Head of caudate nucleus (tissue), 42 donors: ENCODE measurements around the gene RBP4.

Experiments
- DNase-seq, 42 donors: peaks; one replicate each; pipeline versions ENCODE4 v3.0.0 to v3.0.0-alpha.2; 2020 to 2021; ENCODE audit warnings: mixed read lengths in 7 of 42
- intact Hi-C: fragments of 100-400 bp; cut with DNase I; formaldehyde crosslinking; loops from one replicate; pipeline ENCODE4 v1.15.0; 2022

The RBP4 gene

GRCh38 chr10:93598157-93598556 is 2.9 kb downstream of the RBP4 start:
- no peak for DNase-seq
- intact Hi-C loops, result no loop called here

GRCh38 chr10:93597075-93597599 is 3.9 kb downstream of the RBP4 start:
- intact Hi-C loops, result no loop called here
- no peak for DNase-seq

GRCh38 chr10:93596539-93596938 is 4.5 kb downstream of the RBP4 start:
- DNase-seq, result no peak
- intact Hi-C loops, result no loop called here

GRCh38 chr10:93595378-93596161 is 5.5 kb downstream of the RBP4 start:
- intact Hi-C loops, result no loop called here
- no peak for DNase-seq

GRCh38 chr10:93594518-93594917 is 6.5 kb downstream of the RBP4 start:
- DNase-seq, result no peak
- intact Hi-C loops, result no loop called here

GRCh38 chr10:93593749-93594148 is 7.3 kb downstream of the RBP4 start:
- intact Hi-C loops, result no loop called here
- no peak for DNase-seq

- intact Hi-C loops, result no loop called here
- no peak for DNase-seq
Observed at GRCh38 chr10:93593254-93593653, 7.8 kb downstream of the RBP4 start.

GRCh38 chr10:93591065-93591808 is 9.8 kb downstream of the RBP4 start:
- no peak for DNase-seq
- intact Hi-C loops, result no loop called here

- intact Hi-C loops, result no loop called here
- no peak for DNase-seq
Observed at GRCh38 chr10:93590638-93591037, 10.4 kb downstream of the RBP4 start.

- no peak for DNase-seq
Observed at GRCh38 chr10:93589648-93590562, 11.1 kb downstream of the RBP4 start.

GRCh38 chr10:93584445-93584844 is 16.6 kb downstream of the RBP4 start:
- no peak for DNase-seq
- intact Hi-C loops, result no loop called here

More at GRCh38 chr10:93589648-93590562, 11.1 kb downstream of the RBP4 start:
- intact Hi-C loops, result no loop called here

- peak in 39 of 42 donors; percentile 9 to 81 (median 52) for DNase-seq
- intact Hi-C loops, result no loop called here
Observed at GRCh38 chr10:93580828-93581227, 20.2 kb downstream of the RBP4 start.

GRCh38 chr10:93579985-93580711 is 20.9 kb downstream of the RBP4 start:
- no peak for DNase-seq
- intact Hi-C loops, result no loop called here

GRCh38 chr10:93579089-93579488 is 21.9 kb downstream of the RBP4 start:
- no peak for DNase-seq

GRCh38 chr10:93577565-93577964 is 23.5 kb downstream of the RBP4 start:
- DNase-seq, result no peak
- intact Hi-C loops, result no loop called here

More at GRCh38 chr10:93579089-93579488, 21.9 kb downstream of the RBP4 start:
- intact Hi-C loops, result no loop called here

- no peak for DNase-seq
- intact Hi-C loops, result no loop called here
Observed at GRCh38 chr10:93576888-93577287, 24.1 kb downstream of the RBP4 start.

- intact Hi-C loops, result no loop called here
- no peak for DNase-seq
Observed at GRCh38 chr10:93573924-93574323, 27.1 kb downstream of the RBP4 start.

- intact Hi-C loops, result no loop called here
- peak in 29 of 42 donors; percentile 16 to 59 (median 35) for DNase-seq
Observed at GRCh38 chr10:93573051-93573909, 27.8 kb downstream of the RBP4 start.
